ENCODE results near the gene RALGPS2.
"Not testable (repeated sequence)": the region's sequence is repeated elsewhere in the genome, so short reads cannot be mapped to it uniquely, and the experiment has no call there.

Gene RALGPS2

GRCh38 chr1:178847396-178847849 lies 122.4 kb downstream of the RALGPS2 start:
- H3K36me3 Mint-ChIP-seq: peaks cover 2% of the 10 kb centered on the region
- H3K27me3 Mint-ChIP-seq: no peaks in the 10 kb centered on the region
- no peak overlapping the region for H3K27ac Mint-ChIP-seq
- no peak overlapping the region for H3K4me3 Mint-ChIP-seq
- no peaks in the 10 kb centered on the region for H3K4me1 Mint-ChIP-seq (ENCODE audit: low read depth)
- no peaks in the 10 kb centered on the region for H3K9me3 Mint-ChIP-seq (ENCODE audit: low read depth)

- not testable (repeated sequence) for H3K36me3 Mint-ChIP-seq; H3K27ac Mint-ChIP-seq; H3K27me3 Mint-ChIP-seq; H3K9me3 Mint-ChIP-seq (ENCODE audit: low read depth); H3K4me1 Mint-ChIP-seq (ENCODE audit: low read depth); H3K4me3 Mint-ChIP-seq
Measured at GRCh38 chr1:178847919-178848318, 122.9 kb downstream of the RALGPS2 start.

- no peaks in the 10 kb centered on the region for H3K4me1 Mint-ChIP-seq (ENCODE audit: low read depth)
- H3K36me3 Mint-ChIP-seq: peaks cover 2% of the 10 kb centered on the region
- H3K27me3 Mint-ChIP-seq: no peaks in the 10 kb centered on the region
- no peaks in the 10 kb centered on the region for H3K9me3 Mint-ChIP-seq (ENCODE audit: low read depth)
- no peak overlapping the region for H3K27ac Mint-ChIP-seq
- H3K4me3 Mint-ChIP-seq: no peak overlapping the region
Measured at GRCh38 chr1:178849918-178850317, 124.9 kb downstream of the RALGPS2 start.

GRCh38 chr1:178857126-178857525 lies 132.1 kb downstream of the RALGPS2 start:
- H3K27ac Mint-ChIP-seq: no peak overlapping the region
- H3K4me3 Mint-ChIP-seq: no peak overlapping the region
- peaks cover 7% of the 10 kb centered on the region for H3K36me3 Mint-ChIP-seq
- H3K27me3 Mint-ChIP-seq: no peaks in the 10 kb centered on the region
- no peaks in the 10 kb centered on the region for H3K4me1 Mint-ChIP-seq (ENCODE audit: low read depth)
- no peaks in the 10 kb centered on the region for H3K9me3 Mint-ChIP-seq (ENCODE audit: low read depth)

GRCh38 chr1:178862416-178862815 lies 137.4 kb downstream of the RALGPS2 start:
- H3K9me3 Mint-ChIP-seq (ENCODE audit: low read depth): no peaks in the 10 kb centered on the region
- H3K36me3 Mint-ChIP-seq: peaks cover 7% of the 10 kb centered on the region
- H3K4me1 Mint-ChIP-seq (ENCODE audit: low read depth): no peaks in the 10 kb centered on the region
- H3K4me3 Mint-ChIP-seq: no peak overlapping the region
- H3K27ac Mint-ChIP-seq: no peak overlapping the region
- H3K27me3 Mint-ChIP-seq: no peaks in the 10 kb centered on the region

- H3K9me3 Mint-ChIP-seq (ENCODE audit: low read depth): no peaks in the 10 kb centered on the region
- H3K4me3 Mint-ChIP-seq: no peak overlapping the region
- H3K4me1 Mint-ChIP-seq (ENCODE audit: low read depth): no peaks in the 10 kb centered on the region
- no peak overlapping the region for H3K27ac Mint-ChIP-seq
- no peaks in the 10 kb centered on the region for H3K27me3 Mint-ChIP-seq
- H3K36me3 Mint-ChIP-seq: peaks cover 7% of the 10 kb centered on the region
Measured at GRCh38 chr1:178862864-178863263, 137.8 kb downstream of the RALGPS2 start.

- Mint-ChIP-seq H3K36me3 (peaks cover 5% of the 10 kb centered on the region), H3K27ac (no peak overlapping the region), H3K4me3 (no peak overlapping the region), H3K9me3 (ENCODE audit: low read depth) (no peaks in the 10 kb centered on the region), H3K4me1 (ENCODE audit: low read depth) (no peaks in the 10 kb centered on the region), H3K27me3 (no peaks in the 10 kb centered on the region)
Measured at GRCh38 chr1:178864326-178864725, 139.3 kb downstream of the RALGPS2 start.

GRCh38 chr1:178867670-178868069 lies 142.6 kb downstream of the RALGPS2 start:
- Mint-ChIP-seq H3K9me3 (ENCODE audit: low read depth) (no peaks in the 10 kb centered on the region), H3K27me3 (no peaks in the 10 kb centered on the region), H3K4me3 (no peak overlapping the region), H3K27ac (no peak overlapping the region), H3K36me3 (no peaks in the 10 kb centered on the region), H3K4me1 (ENCODE audit: low read depth) (no peaks in the 10 kb centered on the region)

- Mint-ChIP-seq H3K4me1 (ENCODE audit: low read depth) (no peaks in the 10 kb centered on the region), H3K36me3 (no peaks in the 10 kb centered on the region)
Measured at GRCh38 chr1:178868706-178869105, 143.7 kb downstream of the RALGPS2 start.

GRCh38 chr1:178869119-178869697 lies 144.2 kb downstream of the RALGPS2 start:
- Mint-ChIP-seq H3K27me3 (no peaks in the 10 kb centered on the region), H3K4me3 (no peak overlapping the region), H3K36me3 (no peaks in the 10 kb centered on the region), H3K9me3 (ENCODE audit: low read depth) (no peaks in the 10 kb centered on the region), H3K4me1 (ENCODE audit: low read depth) (no peaks in the 10 kb centered on the region), H3K27ac (no peak overlapping the region)

More at GRCh38 chr1:178868706-178869105, 143.7 kb downstream of the RALGPS2 start:
- no peaks in the 10 kb centered on the region for H3K27me3 Mint-ChIP-seq
- H3K9me3 Mint-ChIP-seq (ENCODE audit: low read depth): no peaks in the 10 kb centered on the region
- H3K27ac Mint-ChIP-seq: no peak overlapping the region
- H3K4me3 Mint-ChIP-seq: no peak overlapping the region

GRCh38 chr1:178870221-178870620 lies 145.2 kb downstream of the RALGPS2 start:
- H3K27me3 Mint-ChIP-seq: no peaks in the 10 kb centered on the region
- no peak overlapping the region for H3K4me3 Mint-ChIP-seq
- H3K36me3 Mint-ChIP-seq: peaks cover 2% of the 10 kb centered on the region
- H3K4me1 Mint-ChIP-seq (ENCODE audit: low read depth): no peaks in the 10 kb centered on the region
- no peak overlapping the region for H3K27ac Mint-ChIP-seq
- no peaks in the 10 kb centered on the region for H3K9me3 Mint-ChIP-seq (ENCODE audit: low read depth)

GRCh38 chr1:178870944-178871343 lies 145.9 kb downstream of the RALGPS2 start, which contains the start of gene ANGPTL1:
ANGPTL1 (minus strand) TSS chr1:178871077; CDS start chr1:178865776, 5,301 bp downstream.
- no peak within 1 kb of the TSS for H3K4me3 Mint-ChIP-seq
- no peak within 1 kb of the TSS for H3K27ac Mint-ChIP-seq

GRCh38 chr1:178871551-178872320 lies 146.7 kb downstream of the RALGPS2 start:
- Mint-ChIP-seq H3K27me3 (no peaks in the 10 kb centered on the region), H3K9me3 (ENCODE audit: low read depth) (no peaks in the 10 kb centered on the region), H3K27ac (no peak overlapping the region)

More at GRCh38 chr1:178870944-178871343, 145.9 kb downstream of the RALGPS2 start, which contains the start of gene ANGPTL1:
- H3K9me3 Mint-ChIP-seq (ENCODE audit: low read depth): no peaks in the 10 kb centered on the region
- no peaks in the 10 kb centered on the region for H3K27me3 Mint-ChIP-seq
- H3K4me1 Mint-ChIP-seq (ENCODE audit: low read depth): no peaks in the 10 kb centered on the region
- H3K36me3 Mint-ChIP-seq: peaks cover 3% of the 10 kb centered on the region

GRCh38 chr1:178874966-178875365 lies 149.9 kb downstream of the RALGPS2 start:
- Mint-ChIP-seq H3K9me3 (ENCODE audit: low read depth) (no peaks in the 10 kb centered on the region), H3K4me3 (no peak overlapping the region), H3K4me1 (ENCODE audit: low read depth) (no peaks in the 10 kb centered on the region), H3K27me3 (no peaks in the 10 kb centered on the region), H3K27ac (no peak overlapping the region), H3K36me3 (peaks cover 5% of the 10 kb centered on the region)

More at GRCh38 chr1:178871551-178872320, 146.7 kb downstream of the RALGPS2 start:
- Mint-ChIP-seq H3K4me3 (no peak overlapping the region), H3K4me1 (ENCODE audit: low read depth) (no peaks in the 10 kb centered on the region), H3K36me3 (peaks cover 3% of the 10 kb centered on the region)

- Mint-ChIP-seq H3K4me1 (ENCODE audit: low read depth) (no peaks in the 10 kb centered on the region), H3K9me3 (ENCODE audit: low read depth) (no peaks in the 10 kb centered on the region), H3K27ac (no peak overlapping the region), H3K36me3 (peaks cover 6% of the 10 kb centered on the region), H3K4me3 (no peak overlapping the region), H3K27me3 (no peaks in the 10 kb centered on the region)
Measured at GRCh38 chr1:178875936-178876335, 150.9 kb downstream of the RALGPS2 start.

Measured in activated naive CD8-positive, alpha-beta T cell (primary cell).